Measurements from ENCODE around the gene BRD2. TPM values are rescaled to one million over a fixed set of nuclear protein-coding genes. Genes with fewer than 3 reads are reported as not detected.
A peak's percentile ranks its signal among the peaks of the same experiment; 100 is the strongest.

BRD2 gene
- total RNA-seq, 1 experiment from 2014 or later, result 252 TPM

DNA sequence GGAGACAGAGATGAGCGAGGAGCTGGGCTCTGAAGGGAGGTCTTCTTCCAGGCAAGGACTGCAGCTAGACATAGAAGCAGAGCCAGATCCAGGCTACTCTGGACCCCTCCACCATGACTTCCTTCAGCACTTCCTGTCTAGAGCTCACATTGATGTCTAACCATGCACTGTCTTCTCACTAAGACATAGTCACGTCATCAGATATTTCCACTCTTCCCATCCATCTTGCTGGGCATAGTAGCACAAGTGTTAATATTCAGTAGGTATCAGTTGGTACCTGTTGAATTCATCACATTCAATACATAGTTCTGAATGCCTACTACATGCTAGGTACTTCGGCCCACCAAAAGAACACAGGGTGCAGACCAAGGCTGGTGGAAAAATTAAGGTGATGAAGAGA lies 18.4 kb upstream of the BRD2 start:
- Histone ChIP-seq H3K14ac (ENCODE audit: insufficient read depth, low read length) (no peak overlapping the region), H3K79me2 (ENCODE audit: insufficient read depth, low read length) (no peaks in the 10 kb centered on the region), H2BK20ac (ENCODE audit: low read depth, low read length, poor library complexity, severe bottlenecking) (no peak overlapping the region), H3K27ac (ENCODE audit: insufficient read length, low read depth, low read length) (no peak overlapping the region), H2BK15ac (ENCODE audit: low read depth, low read length) (no peak overlapping the region), H2AK5ac (ENCODE audit: insufficient read length, low read length) (no peak overlapping the region), H3T11ph (ENCODE audit: low read length) (no peak overlapping the region), H3K9ac (ENCODE audit: extremely low read depth, insufficient read length, low read length) (no peak overlapping the region), H3K79me1 (ENCODE audit: insufficient read depth, low read depth, low read length, poor library complexity, severe bottlenecking) (no peaks in the 10 kb centered on the region), H2AFZ (ENCODE audit: low read length) (no peak overlapping the region), H3K4me2 (ENCODE audit: insufficient read depth, insufficient read length, low read length) (no peak overlapping the region), H4K20me1 (ENCODE audit: control insufficient read depth, insufficient read depth, insufficient read length) (no peaks in the 10 kb centered on the region), H3K56ac (ENCODE audit: insufficient read length, low read depth, low read length) (no peak overlapping the region), H3K23ac (ENCODE audit: insufficient read length, low read depth, low read length) (no peak overlapping the region), H3K23me2 (ENCODE audit: insufficient read length, low read depth, low read length, poor library complexity, severe bottlenecking) (no peaks in the 10 kb centered on the region), H3K4ac (ENCODE audit: low read depth, low read length) (no peak overlapping the region), H4K91ac (ENCODE audit: insufficient read length, low read depth, low read length) (no peak overlapping the region), H4K5ac (ENCODE audit: insufficient read length, low read depth, low read length) (no peak overlapping the region), H3K9me3 (ENCODE audit: control insufficient read depth, low read depth, low read length) (no peaks in the 10 kb centered on the region), H2BK120ac (ENCODE audit: low read depth, low read length, poor library complexity, severe bottlenecking) (no peak overlapping the region), H2BK5ac (ENCODE audit: insufficient read length, low read length) (no peak overlapping the region), H3K4me1 (ENCODE audit: insufficient read depth, low read length) (peaks cover 3% of the 10 kb centered on the region; the same call in 1 of the 2 replicates), H3K27me3 (ENCODE audit: insufficient read depth, low read length) (no peaks in the 10 kb centered on the region), H3K18ac (ENCODE audit: insufficient read length, low read depth, low read length) (no peak overlapping the region), H4K8ac (replicated peaks; ENCODE audit: insufficient read length, low read depth, low read length) (no peak overlapping the region), H2BK12ac (ENCODE audit: insufficient read length, low read depth, low read length) (no peak overlapping the region)
- TF ChIP-seq, protein P1, sequence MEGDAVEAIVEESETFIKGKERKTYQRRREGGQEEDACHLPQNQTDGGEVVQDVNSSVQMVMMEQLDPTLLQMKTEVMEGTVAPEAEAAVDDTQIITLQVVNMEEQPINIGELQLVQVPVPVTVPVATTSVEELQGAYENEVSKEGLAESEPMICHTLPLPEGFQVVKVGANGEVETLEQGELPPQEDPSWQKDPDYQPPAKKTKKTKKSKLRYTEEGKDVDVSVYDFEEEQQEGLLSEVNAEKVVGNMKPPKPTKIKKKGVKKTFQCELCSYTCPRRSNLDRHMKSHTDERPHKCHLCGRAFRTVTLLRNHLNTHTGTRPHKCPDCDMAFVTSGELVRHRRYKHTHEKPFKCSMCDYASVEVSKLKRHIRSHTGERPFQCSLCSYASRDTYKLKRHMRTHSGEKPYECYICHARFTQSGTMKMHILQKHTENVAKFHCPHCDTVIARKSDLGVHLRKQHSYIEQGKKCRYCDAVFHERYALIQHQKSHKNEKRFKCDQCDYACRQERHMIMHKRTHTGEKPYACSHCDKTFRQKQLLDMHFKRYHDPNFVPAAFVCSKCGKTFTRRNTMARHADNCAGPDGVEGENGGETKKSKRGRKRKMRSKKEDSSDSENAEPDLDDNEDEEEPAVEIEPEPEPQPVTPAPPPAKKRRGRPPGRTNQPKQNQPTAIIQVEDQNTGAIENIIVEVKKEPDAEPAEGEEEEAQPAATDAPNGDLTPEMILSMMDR (conservative IDR thresholded peaks at IDR 0.05), result no peak
- Mint-ChIP-seq H3K9me3 (no peaks in the 10 kb centered on the region), H3K27me3 (ENCODE audit: low read depth) (peaks cover 2% of the 10 kb centered on the region; the same call in 1 of the 2 replicates), H3K27ac (peak overlapping the region in 1 of 3 experiments; percentile 29; a peak in 2 of 7 replicates), H3K4me1 (peaks cover 20 to 25% of the 10 kb centered on the region in 2 experiments), H3K4me3 (no peak overlapping the region), H3K36me3 (ENCODE audit: insufficient read depth in 1 of 3, low read depth in 3 of 3) (no peaks in the 10 kb centered on the region)
- no peak for DNase-seq
- no CpG with 5 or more reads among the region's 3 CpGs for WGBS (ENCODE audit: extremely low coverage, insufficient read length, low lambda C conversion rate)
